MM.1S (cell line): Measurements from ENCODE around the gene SLC38A11.

Experiments used
- EZH2phosphoT487 ChIP-seq: fragments of 300-600 bp; sonication (generic); IDR thresholded peaks from 2 replicates; pipeline ENCODE4 v1.6.1; 2018; ENCODE audit warnings: antibody characterized with exemption, low read length
- TF ChIP-seq, protein P1 (sequence below): fragments of 300-600 bp; sonication (generic); IDR thresholded peaks from 2 replicates; pipeline ENCODE4 v1.5.1; 2016; ENCODE audit warnings: antibody characterized with exemption, low read length, mixed read lengths

DNA sequence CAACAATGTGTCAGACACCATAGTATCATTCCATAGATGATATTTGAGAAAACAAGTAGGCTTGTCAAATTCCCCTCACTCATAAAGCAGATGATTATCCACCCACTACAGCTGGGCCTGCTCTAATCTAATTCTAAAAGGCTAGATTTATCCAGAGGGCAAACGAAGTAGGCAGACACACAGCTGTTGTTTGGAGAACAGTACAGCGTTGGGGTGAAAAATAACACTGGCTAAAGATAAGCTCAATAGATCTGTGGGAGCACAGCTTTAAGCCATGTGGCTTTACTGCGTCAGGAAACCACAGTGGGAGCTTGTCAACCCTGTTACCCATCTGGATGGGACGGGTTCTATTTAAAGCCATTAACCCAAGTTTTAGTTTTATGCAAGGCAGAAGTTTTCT is 64.8 kb downstream of the SLC38A11 start:
- TF ChIP-seq EZH2phosphoT487, result no peak
- TF ChIP-seq, protein P1, sequence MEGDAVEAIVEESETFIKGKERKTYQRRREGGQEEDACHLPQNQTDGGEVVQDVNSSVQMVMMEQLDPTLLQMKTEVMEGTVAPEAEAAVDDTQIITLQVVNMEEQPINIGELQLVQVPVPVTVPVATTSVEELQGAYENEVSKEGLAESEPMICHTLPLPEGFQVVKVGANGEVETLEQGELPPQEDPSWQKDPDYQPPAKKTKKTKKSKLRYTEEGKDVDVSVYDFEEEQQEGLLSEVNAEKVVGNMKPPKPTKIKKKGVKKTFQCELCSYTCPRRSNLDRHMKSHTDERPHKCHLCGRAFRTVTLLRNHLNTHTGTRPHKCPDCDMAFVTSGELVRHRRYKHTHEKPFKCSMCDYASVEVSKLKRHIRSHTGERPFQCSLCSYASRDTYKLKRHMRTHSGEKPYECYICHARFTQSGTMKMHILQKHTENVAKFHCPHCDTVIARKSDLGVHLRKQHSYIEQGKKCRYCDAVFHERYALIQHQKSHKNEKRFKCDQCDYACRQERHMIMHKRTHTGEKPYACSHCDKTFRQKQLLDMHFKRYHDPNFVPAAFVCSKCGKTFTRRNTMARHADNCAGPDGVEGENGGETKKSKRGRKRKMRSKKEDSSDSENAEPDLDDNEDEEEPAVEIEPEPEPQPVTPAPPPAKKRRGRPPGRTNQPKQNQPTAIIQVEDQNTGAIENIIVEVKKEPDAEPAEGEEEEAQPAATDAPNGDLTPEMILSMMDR, result no peak
